ENCODE data around the gene CC2D2A. TPM values are rescaled to one million over a fixed set of nuclear protein-coding genes. Genes with fewer than 3 reads are reported as not detected.

The CC2D2A gene
- total RNA-seq, 1 donor from 2014 or later = 15.2 TPM

GRCh38 chr4:15649914-15650545 is 180.3 kb downstream of the CC2D2A start:
- no peak for DNase-seq (ENCODE audit: low read depth)
- no peak overlapping the region for H3K4me3 ChIP-seq (ENCODE audit: low read depth, low read length)
- peak; percentile 91 for TF ChIP-seq CTCF (conservative IDR thresholded peaks at IDR 0.05; ENCODE audit: low read depth, low read length)

Other genes starting within 250 kb of the CC2D2A start
- gene C1QTNF7, start 41.8 kb upstream of the CC2D2A start, total RNA-seq = not detected in 2 replicates
- 64.1 and 117 TPM in 2 replicates for gene FBXL5, start 185.5 kb downstream of the CC2D2A start, total RNA-seq
- 28.5 and 37.5 TPM in 2 replicates for gene FAM200B, start 211.9 kb downstream of the CC2D2A start, total RNA-seq
- gene BST1, start 233.2 kb downstream of the CC2D2A start, total RNA-seq = 13.0 and 21.7 TPM in 2 replicates

All from epithelial cell of proximal tubule (primary cell).